HG03571 (cell line): ENCODE results near the gene CREG1.

Source experiments
- ATAC-seq: cut with Tn5 transposase; IDR thresholded peaks from one replicate; pipeline ENCODE4 v1.9.1; 2021; ENCODE audit not compliant: unreplicated experiment

Gene CREG1

GRCh38 chr1:167532964-167533824, 20.4 kb downstream of the CREG1 start:
- no peak for ATAC-seq

- no peak for ATAC-seq
Observed at GRCh38 chr1:167532375-167532774, 21.2 kb downstream of the CREG1 start.

- ATAC-seq: no peak
Observed at GRCh38 chr1:167529829-167530474, 23.6 kb downstream of the CREG1 start.

- no peak for ATAC-seq
Observed at GRCh38 chr1:167528057-167528728, 25.4 kb downstream of the CREG1 start.

- no peak for ATAC-seq
Observed at GRCh38 chr1:167526667-167527383, 26.7 kb downstream of the CREG1 start.

GRCh38 chr1:167524651-167525050, 28.9 kb downstream of the CREG1 start:
- ATAC-seq: no peak

GRCh38 chr1:167522246-167522645, 31.3 kb downstream of the CREG1 start:
- ATAC-seq: no peak

DNA sequence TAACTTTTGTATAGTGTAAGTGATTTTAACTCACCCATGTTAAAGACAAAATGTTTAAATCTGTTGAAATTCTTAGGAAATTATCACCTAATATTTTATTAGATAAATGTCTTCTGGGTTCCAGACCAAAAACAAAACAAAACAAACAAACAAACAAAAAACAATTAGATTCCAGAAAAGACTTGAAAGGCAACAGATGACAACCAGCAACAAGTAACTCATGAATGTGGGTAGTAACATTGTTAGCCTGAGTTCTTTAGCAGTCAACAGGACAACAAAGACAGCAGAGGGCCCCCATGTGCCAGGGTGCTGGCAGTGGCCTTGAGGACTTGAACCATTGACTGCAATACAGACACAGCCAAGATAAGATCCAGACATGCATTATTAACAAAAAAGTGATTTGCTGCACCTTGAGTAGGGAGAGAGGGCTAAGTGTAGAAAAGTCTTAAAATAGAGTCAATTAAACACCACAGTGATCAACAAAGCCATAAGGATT, 32.8 kb downstream of the CREG1 start:
- ATAC-seq: no peak

DNA sequence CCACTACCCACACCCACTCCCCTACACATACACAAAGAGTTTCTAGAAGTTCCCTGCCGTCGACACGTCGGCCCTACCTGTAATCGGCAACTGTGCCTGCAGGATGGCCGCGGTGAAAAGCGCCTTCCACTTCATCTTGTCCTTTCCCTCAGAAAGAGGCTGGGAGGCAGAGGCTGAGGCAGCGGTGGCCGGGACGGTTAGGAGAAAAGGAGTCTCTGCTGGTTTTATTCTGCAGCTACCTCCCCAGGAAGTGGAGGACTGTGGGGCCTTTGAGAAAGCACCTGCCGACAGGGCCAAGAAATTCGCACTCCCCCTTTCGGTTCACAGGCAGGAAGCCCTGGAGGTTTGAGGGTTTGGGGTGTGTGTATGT, 35.2 kb downstream of the CREG1 start, which contains the start of gene CD247:
CD247 (minus strand) TSS at position 199 of the 370 bp plus-strand sequence; CDS start at position 135, 64 bp downstream.
- ATAC-seq: no peak

- no peak for ATAC-seq
Observed at GRCh38 chr1:167517535-167518330, 35.8 kb downstream of the CREG1 start.

- ATAC-seq: no peak
Observed at GRCh38 chr1:167516404-167517388, 36.9 kb downstream of the CREG1 start.

DNA sequence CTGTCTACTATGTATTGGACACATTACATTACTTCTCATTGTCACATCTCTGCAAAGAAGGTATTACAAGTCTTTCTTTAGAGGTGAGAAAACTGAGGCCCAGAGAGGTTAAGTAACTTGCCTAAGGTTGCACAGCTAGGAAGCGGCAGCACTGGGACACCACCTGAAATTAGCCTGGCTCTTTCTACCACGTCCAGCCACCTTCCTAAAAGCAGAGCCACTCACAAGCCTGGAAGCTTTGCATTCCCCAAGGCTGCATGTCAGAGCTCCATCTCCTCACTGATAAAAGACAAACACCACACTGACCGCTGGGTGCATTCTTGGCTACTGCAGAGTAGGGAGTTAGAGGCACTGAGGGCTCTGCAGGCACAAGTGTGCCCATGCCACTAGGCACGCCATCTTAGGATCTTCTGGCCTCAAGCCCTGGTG, 37.7 kb downstream of the CREG1 start:
- no peak for ATAC-seq

- ATAC-seq: no peak
Observed at GRCh38 chr1:167515461-167515860, 38.1 kb downstream of the CREG1 start.

GRCh38 chr1:167514288-167514687, 39.3 kb downstream of the CREG1 start:
- no peak for ATAC-seq

- ATAC-seq: no peak
Observed at GRCh38 chr1:167512046-167512654, 41.4 kb downstream of the CREG1 start.

DNA sequence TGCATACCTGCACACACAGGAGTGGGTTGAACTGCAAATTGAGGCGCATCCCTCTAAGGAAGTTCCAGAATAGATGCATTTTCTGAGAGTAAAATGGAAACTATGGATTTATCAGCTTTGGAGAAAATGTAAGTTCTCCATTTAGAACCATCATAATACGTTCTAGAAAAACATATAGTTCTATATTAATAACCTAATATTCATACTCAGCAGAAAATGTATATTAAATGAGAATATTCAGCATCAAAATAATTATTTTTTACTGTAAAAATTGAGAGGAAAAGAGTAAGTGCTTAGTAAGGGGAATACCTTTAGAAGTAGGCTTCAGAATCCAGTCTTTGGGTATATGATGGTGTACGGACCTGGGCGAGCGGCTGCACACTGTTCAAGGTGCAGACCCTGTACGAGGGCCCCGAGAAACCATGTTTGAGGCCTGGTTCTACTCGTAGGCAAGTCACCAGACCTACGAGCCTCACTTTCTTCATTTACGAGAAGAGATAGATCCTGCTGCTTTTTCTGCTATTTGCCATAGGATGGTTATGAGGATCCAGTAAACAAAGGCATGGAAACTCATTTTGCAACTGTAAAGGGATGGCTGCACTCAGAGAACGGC, 42.1 kb downstream of the CREG1 start:
- no peak for ATAC-seq

DNA sequence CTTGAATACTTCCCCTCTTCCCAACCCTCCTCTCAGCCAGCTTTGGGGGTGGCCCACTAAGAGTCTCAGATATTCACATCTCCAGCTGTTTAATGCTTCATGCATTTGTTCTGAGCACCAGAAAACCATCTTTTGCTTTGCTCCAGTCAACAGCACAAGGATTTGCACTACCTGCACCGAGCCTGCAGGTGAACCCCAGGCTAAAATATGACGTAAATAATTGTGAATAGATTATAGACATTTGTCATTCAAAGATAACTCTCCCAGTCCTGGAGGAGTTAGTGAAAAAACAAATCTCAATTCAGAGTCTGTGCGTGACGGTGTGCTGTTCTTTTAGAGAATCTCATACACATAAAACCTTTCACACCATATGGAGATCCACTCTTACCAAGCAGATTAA, 42.7 kb downstream of the CREG1 start:
- ATAC-seq: no peak

DNA sequence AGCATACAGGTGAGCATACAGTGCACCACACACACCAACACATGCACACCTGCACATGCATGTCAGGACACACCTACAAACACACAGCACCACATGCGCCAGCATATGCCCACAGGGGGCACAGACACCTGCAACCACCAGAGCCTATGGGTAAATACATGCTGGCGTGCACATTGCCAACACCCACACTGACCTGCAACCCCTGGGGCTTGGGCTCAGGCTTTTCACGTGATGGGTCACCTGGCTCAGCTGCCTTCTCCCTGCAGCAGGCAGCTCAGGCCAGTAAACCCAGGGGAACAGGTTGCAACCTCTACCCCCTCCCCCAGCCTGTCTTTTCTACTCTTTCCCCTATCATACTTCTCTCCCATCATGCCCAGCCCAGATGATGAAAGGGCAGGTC, 43.3 kb downstream of the CREG1 start:
- no peak for ATAC-seq
